HepG2 (cell line): Measurements from ENCODE around the gene ZNF880. TPM values are rescaled to one million over a fixed set of nuclear protein-coding genes. Genes with fewer than 3 reads are reported as not detected.
"Not testable (repeated sequence)": the region's sequence is repeated elsewhere in the genome, so short reads cannot be mapped to it uniquely, and the experiment has no call there.

Experiments
- ATAC-seq: fragments of 200-7000 bp; cut with Tn5 transposase; 3 replicates; pipeline ENCODE4 v1.9.1; 2020; ENCODE audit warnings: mild to moderate bottlenecking, moderate library complexity
- BruUV-seq: library from RNA; stranded (reverse); fragments of 400-500 nt; replicated peaks from 2 replicates; lab custom pipeline; 2021; lab: Mats Ljungman, UMichigan
- CTCF ChIA-PET: fragments of 300-600 bp; formaldehyde crosslinking; extraction: SDS; loops from one replicate; lab custom pipeline; 2021; ENCODE audit warnings: low total read pairs, inconsistent platforms, low intra/inter-chr PET ratio; lab: Yijun Ruan, JAX
- POLR2A ChIA-PET: fragments of 350-600 bp; sonication (Branson Sonifier 250); formaldehyde crosslinking; loops from one replicate; lab custom pipeline; 2020; ENCODE audit warnings: antibody characterized with exemption, inconsistent platforms; lab: Yijun Ruan, JAX
- DNase-seq: peaks from one replicate; pipeline ENCODE4 v3.0.0-alpha.2; 2015; ENCODE audit warnings: low spot score
- FAIRE-seq: peaks from 3 replicates; lab custom pipeline; 2011; peaks lifted over from hg19 to GRCh38; lab: Jason Lieb, UNC
- H2AFZ ChIP-seq: one replicate; pipeline ENCODE4 v1.6.1; 2011; ENCODE audit warnings: low read length, inconsistent platforms
- H3K27ac ChIP-seq: fragments of 300-600 bp; 3 replicates; pipeline ENCODE4 v1.8.0; 2011; ENCODE audit warnings: mixed run types, mild to moderate bottlenecking, mixed read lengths, low read length, inconsistent platforms; ENCODE audit not compliant: insufficient read depth; ENCODE audit errors: extremely low read length
- H3K27me3 ChIP-seq, 2 experiments: fragments of 200-600 bp in 1 of 2; 2 replicates in 1 of 2; 3 replicates in 1 of 2; pipeline versions ENCODE4 v1.6.0 to v1.8.0; 2011; ENCODE audit warnings: low read length in 2 of 2, mild to moderate bottlenecking in 2 of 2, moderate library complexity in 2 of 2, inconsistent platforms in 1 of 2; ENCODE audit not compliant: insufficient read depth in 2 of 2, control insufficient read depth in 1 of 2
- H3K36me3 ChIP-seq, 2 experiments: fragments of 200-600 bp in 1 of 2; replicated peaks in 1 of 2; 2 replicates in 1 of 2; 3 replicates in 1 of 2; pipeline versions ENCODE4 v1.5.1 to v1.8.0; 2011; ENCODE audit warnings: low read length in 2 of 2, inconsistent platforms in 1 of 2; ENCODE audit not compliant: insufficient read depth in 2 of 2, control insufficient read depth in 1 of 2
- H3K4me1 ChIP-seq: 2 replicates; pipeline ENCODE4 v1.5.1; 2012; ENCODE audit warnings: low read length, inconsistent platforms; ENCODE audit not compliant: insufficient read depth
- H3K4me2 ChIP-seq: 2 replicates; pipeline ENCODE4 v1.6.0; 2011; ENCODE audit warnings: low read depth, low read length, inconsistent platforms
- H3K4me3 ChIP-seq, 3 experiments: fragments of 200-600 bp in 1 of 3; sonication (generic), shearing (Covaris generic) in 1 of 3; replicated peaks in 1 of 3; 2 replicates each; pipeline ENCODE4 v1.5.1; 2011 to 2016; ENCODE audit warnings: low read length in 3 of 3, inconsistent platforms in 2 of 3, low read depth in 2 of 3, mild to moderate bottlenecking in 2 of 3, control low read depth in 1 of 3, mixed read lengths in 1 of 3; ENCODE audit not compliant: insufficient read depth in 1 of 3
- H3K79me2 ChIP-seq: one replicate; pipeline ENCODE4 v1.6.1; 2011; ENCODE audit warnings: low read length, inconsistent platforms; ENCODE audit not compliant: insufficient read depth
- H3K9ac ChIP-seq: 2 replicates; pipeline ENCODE4 v1.6.0; 2011; ENCODE audit warnings: mild to moderate bottlenecking, low read depth, low read length, inconsistent platforms; ENCODE audit not compliant: insufficient read depth
- H3K9me3 ChIP-seq: 2 replicates; pipeline ENCODE4 v1.5.1; 2012; ENCODE audit warnings: mild to moderate bottlenecking, low read length
- H4K20me1 ChIP-seq: 2 replicates; pipeline ENCODE4 v1.6.0; 2011; ENCODE audit warnings: inconsistent platforms, mild to moderate bottlenecking, low read length, moderate library complexity; ENCODE audit not compliant: insufficient read depth
- BORCS8-MEF2B ChIP-seq: sonication (generic); formaldehyde crosslinking; IDR thresholded peaks from 2 replicates; pipeline ENCODE4 v1.8.0; 2022; ENCODE audit warnings: mild to moderate bottlenecking, missing genetic modification reagents
- HCFC1 ChIP-seq: fragments of 150-350 bp; IDR thresholded peaks from 2 replicates; pipeline ENCODE4 v1.6.1; 2014; ENCODE audit warnings: low read depth, low read length
- KLF16 ChIP-seq, 2 experiments: sonication (generic) in 1 of 2; formaldehyde crosslinking in 1 of 2; IDR thresholded peaks; 2 replicates each; pipeline versions ENCODE4 v1.6.1 to v1.8.0; 2016 to 2023; ENCODE audit warnings: missing genetic modification reagents in 2 of 2, missing compliant biosample characterization in 1 of 2
- NFKB2 ChIP-seq: sonication (generic); formaldehyde crosslinking; IDR thresholded peaks from 2 replicates; pipeline ENCODE4 v1.4.0; 2020; ENCODE audit warnings: missing genetic modification reagents, borderline replicate concordance
- YY1 ChIP-seq: IDR thresholded peaks from 2 replicates; pipeline ENCODE4 v1.6.1; 2011; ENCODE audit warnings: low read length, low read depth, moderate library complexity, mild to moderate bottlenecking; ENCODE audit not compliant: insufficient read depth, insufficient replicate concordance
- ZNF44 ChIP-seq: sonication (generic); formaldehyde crosslinking; IDR thresholded peaks from 2 replicates; pipeline ENCODE4 v1.5.1; 2020; ENCODE audit warnings: mild to moderate bottlenecking, missing genetic modification reagents
- whole genome bisulfite sequencing: methylation state at CpG from one replicate; pipeline ENCODE4 v1.1.6; 2017; ENCODE audit warnings: low lambda C conversion rate; 5-methylcytosine and 5-hydroxymethylcytosine counted together
- in situ Hi-C: cut with HindIII; loops from 2 replicates; pipeline ENCODE4 v1.10.0; 2017; ENCODE audit warnings: low pct_unique_long_range_greater_than_20kb; ENCODE audit not compliant: extremely low pct_ligation_motif_present
- intact Hi-C: fragments of 100-400 bp; cut with micrococcal nuclease; formaldehyde crosslinking; loops from one replicate; pipeline ENCODE4 v1.10.0; 2022; ENCODE audit not compliant: unreplicated experiment
- polyA plus RNA-seq, 8 experiments: library from polyadenylated mRNA; depleted of rRNA in 3 of 8; stranded (reverse) in 7 of 8; unstranded in 1 of 8; fragments of >200 nt; fragmentation: Illumina TruSeq in 4 of 8; extraction: Trizol in 4 of 8; gene quantifications; 2 replicates each; pipeline versions ENCODE4 v1.2.1 to v1.2.3, GENCODE V29; 2011 to 2016; ENCODE audit warnings: low read depth in 4 of 8, missing spikeins in 1 of 8, mixed read lengths in 1 of 8; ENCODE audit not compliant: insufficient read depth in 1 of 8
- total RNA-seq, 5 experiments: library from RNA; depleted of rRNA; stranded (reverse); fragments of >200 nt; fragmentation: Illumina TruSeq; extraction: Trizol; gene quantifications; 2 replicates each; pipeline ENCODE4 v1.2.3, GENCODE V29; 2016; ENCODE audit warnings: low read depth in 1 of 5

The ZNF880 gene
- total and polyA plus RNA-seq, 2 of the 13 experiments (the other 11 are each of a cell fraction or from before 2014, with no cell fraction given) = 0.03 to 0.18 TPM

- Histone ChIP-seq H3K4me1 (no peaks in the 10 kb centered on the region), H3K27ac (no peak overlapping the region), H2AFZ (no peak overlapping the region), H3K9ac (peak overlapping the region; percentile 72), H3K9me3 (peaks cover 51% of the 10 kb centered on the region), H3K79me2 (no peaks in the 10 kb centered on the region), H3K36me3 (no peaks in the 10 kb centered on the region), H4K20me1 (no peaks in the 10 kb centered on the region), H3K4me2 (peak overlapping the region; percentile 61), H3K4me3 (peak overlapping the region; percentile 64 to 79 (median 72); a peak in 5 of 6 replicates), H3K27me3 (no peaks in the 10 kb centered on the region)
- FAIRE-seq (no peak), DNase-seq (no peak), ATAC-seq (peak; percentile 31; the same call in 2 of the 3 replicates)
- ChIA-PET CTCF (no interaction called here), POLR2A (no interaction called here)
- 16% methylated on average over 9 of the region's 9 CpGs for WGBS
- TF ChIP-seq YY1 (no peak), HCFC1 (no peak), NFKB2 (no peak), ZNF44 (CRISPR knock-in tag) (no peak), BORCS8-MEF2B (CRISPR knock-in tag) (no peak), KLF16 (CRISPR knock-in tag; IDR thresholded peaks at IDR 0.05) (no peak)
- in situ Hi-C loops (no loop called here), intact Hi-C loops (no loop called here)
- no TSS peak for BruUV-seq
These were observed 32.8 kb upstream of the ZNF880 start for GRCh38 chr19:52336791-52337381.

- H3K27me3 ChIP-seq, in situ Hi-C loops, POLR2A ChIA-PET, H3K9ac ChIP-seq, intact Hi-C loops, H3K4me3 ChIP-seq, H3K4me1 ChIP-seq, H2AFZ ChIP-seq, H3K79me2 ChIP-seq, FAIRE-seq, BruUV-seq, H3K36me3 ChIP-seq, H4K20me1 ChIP-seq, ATAC-seq, DNase-seq, CTCF ChIA-PET, H3K4me2 ChIP-seq, H3K27ac ChIP-seq: not testable (repeated sequence)
- peaks cover 47% of the 10 kb centered on the region for H3K9me3 ChIP-seq
- 50% methylated on average over 3 of the region's 3 CpGs for WGBS
These were observed 30.7 kb upstream of the ZNF880 start for GRCh38 chr19:52339022-52339421.
